GM13977 (cell line): Measurements from ENCODE around the gene OR5K2.
A peak's percentile ranks its signal among the peaks of the same experiment; 100 is the strongest.

ENCODE experiments used
- DNase-seq: peaks from one replicate; pipeline ENCODE4 v3.0.0; 2012; ENCODE audit warnings: low spot score
- CTCF ChIP-seq: IDR thresholded peaks from 2 replicates; pipeline ENCODE4 v1.5.1; 2012; ENCODE audit warnings: mild to moderate bottlenecking, control low read depth; ENCODE audit not compliant: insufficient read depth; ENCODE audit errors: extremely low read depth, missing control alignments
- in situ Hi-C: fragments of 300-500 bp; cut with MboI; formaldehyde crosslinking; loops from one replicate; pipeline ENCODE4 v1.12.0; 2022; ENCODE audit warnings: low sequenced_read_pairs, low pct_unique_long_range_greater_than_20kb, mixed read lengths, inconsistent platforms; ENCODE audit not compliant: unreplicated experiment

OR5K2 gene

GRCh38 chr3:98514948-98515347, 17.5 kb downstream of the OR5K2 start:
- no peak for TF ChIP-seq CTCF
- in situ Hi-C loops = no loop called here
- no peak for DNase-seq

- in situ Hi-C loops = no loop called here
- no peak for TF ChIP-seq CTCF
- DNase-seq = no peak
Measured at GRCh38 chr3:98518816-98519215, 21.3 kb downstream of the OR5K2 start.

GRCh38 chr3:98519351-98519750, 21.9 kb downstream of the OR5K2 start:
- TF ChIP-seq CTCF = no peak
- in situ Hi-C loops = no loop called here
- DNase-seq = no peak

GRCh38 chr3:98521897-98522543, 24.5 kb downstream of the OR5K2 start:
- no peak for TF ChIP-seq CTCF
- in situ Hi-C loops = no loop called here
- peak; percentile 53 for DNase-seq

- no peak for TF ChIP-seq CTCF
Measured at GRCh38 chr3:98522544-98523281, 25.2 kb downstream of the OR5K2 start, which contains the start of gene CLDND1. TSS of gene CLDND1 (minus strand) at chr3:98522902. CDS start at chr3:98521424, 1,478 bp downstream.

GRCh38 chr3:98525494-98525893, 28.0 kb downstream of the OR5K2 start:
- no peak for DNase-seq
- TF ChIP-seq CTCF = no peak
- in situ Hi-C loops = loop anchor here (5.0 kb wide), 1 partner anchor 37 kb away; no protein-coding TSS in a partner anchor

More at GRCh38 chr3:98522544-98523281, 25.2 kb downstream of the OR5K2 start, which contains the start of gene CLDND1:
- in situ Hi-C loops = no loop called here
- peak; percentile 93 for DNase-seq
